NCI-H345 treated with DMSO at 0.1 percent for 48 hours (cell line): Measurements from ENCODE around the gene ZNF436.
"Not testable (repeated sequence)": the region's sequence is repeated elsewhere in the genome, so short reads cannot be mapped to it uniquely, and the experiment has no call there.

Experiments used
- DNase-seq: peaks from one replicate; lab custom pipeline; 2025; ENCODE audit not compliant: unreplicated experiment; lab: John Stamatoyannopoulos, UW

Gene ZNF436

GRCh38 chr1:23392125-23392855 lies 22.7 kb upstream of the ZNF436 start:
- DNase-seq: no peak

- no peak for DNase-seq
Observed at GRCh38 chr1:23389837-23390321, 20.2 kb upstream of the ZNF436 start.

GRCh38 chr1:23387494-23387893 lies 17.9 kb upstream of the ZNF436 start:
- no peak for DNase-seq

GRCh38 chr1:23385119-23385621 lies 15.5 kb upstream of the ZNF436 start:
- DNase-seq: no peak

- DNase-seq: no peak
Observed at GRCh38 chr1:23384312-23385058, 14.8 kb upstream of the ZNF436 start.

- no peak for DNase-seq
Observed at GRCh38 chr1:23383577-23384311, 14.1 kb upstream of the ZNF436 start.

GRCh38 chr1:23381233-23381885 lies 11.7 kb upstream of the ZNF436 start:
- DNase-seq: no peak

- DNase-seq: no peak
Observed at GRCh38 chr1:23380719-23381118, 11.1 kb upstream of the ZNF436 start.

GRCh38 chr1:23380236-23380635 lies 10.6 kb upstream of the ZNF436 start:
- DNase-seq: not testable (repeated sequence)

- peak; percentile 18 for DNase-seq
Observed at GRCh38 chr1:23376890-23377811, 7.5 kb upstream of the ZNF436 start.

GRCh38 chr1:23374079-23374735 lies 4.6 kb upstream of the ZNF436 start:
- DNase-seq: not testable (repeated sequence)

- no peak for DNase-seq
Observed at GRCh38 chr1:23371987-23372880, 2.6 kb upstream of the ZNF436 start.

- peak; percentile 13 for DNase-seq
Observed at GRCh38 chr1:23370709-23371584, 1.3 kb upstream of the ZNF436 start.

GRCh38 chr1:23370330-23370708 lies 683 bp upstream of the ZNF436 start:
- no peak for DNase-seq

- DNase-seq: peak; percentile 93
Observed at GRCh38 chr1:23368562-23369334, 888 bp downstream of the ZNF436 start.

- DNase-seq: peak; percentile 97
Observed at GRCh38 chr1:23367791-23368561, 1.7 kb downstream of the ZNF436 start.
